HepG2 (cell line): ENCODE results near the gene VAMP4. TPM values are rescaled to one million over a fixed set of nuclear protein-coding genes. Genes with fewer than 3 reads are reported as not detected.

Source experiments
- ATAC-seq: fragments of 200-7000 bp; cut with Tn5 transposase; 3 replicates; pipeline ENCODE4 v1.9.1; 2020; ENCODE audit warnings: mild to moderate bottlenecking, moderate library complexity
- BruUV-seq: library from RNA; stranded (reverse); fragments of 400-500 nt; replicated peaks from 2 replicates; lab custom pipeline; 2021; lab: Mats Ljungman, UMichigan
- CTCF ChIA-PET: fragments of 300-600 bp; formaldehyde crosslinking; extraction: SDS; loops from one replicate; lab custom pipeline; 2021; ENCODE audit warnings: low total read pairs, inconsistent platforms, low intra/inter-chr PET ratio; lab: Yijun Ruan, JAX
- POLR2A ChIA-PET: fragments of 350-600 bp; sonication (Branson Sonifier 250); formaldehyde crosslinking; loops from one replicate; lab custom pipeline; 2020; ENCODE audit warnings: antibody characterized with exemption, inconsistent platforms; lab: Yijun Ruan, JAX
- DNase-seq: peaks from one replicate; pipeline ENCODE4 v3.0.0-alpha.2; 2015; ENCODE audit warnings: low spot score
- FAIRE-seq: peaks from 3 replicates; lab custom pipeline; 2011; peaks lifted over from hg19 to GRCh38; lab: Jason Lieb, UNC
- H2AFZ ChIP-seq: one replicate; pipeline ENCODE4 v1.6.1; 2011; ENCODE audit warnings: low read length, inconsistent platforms
- H3K27ac ChIP-seq: fragments of 300-600 bp; 3 replicates; pipeline ENCODE4 v1.8.0; 2011; ENCODE audit warnings: mixed run types, mild to moderate bottlenecking, mixed read lengths, low read length, inconsistent platforms; ENCODE audit not compliant: insufficient read depth; ENCODE audit errors: extremely low read length
- H3K27me3 ChIP-seq, 2 experiments: fragments of 200-600 bp in 1 of 2; 2 replicates in 1 of 2; 3 replicates in 1 of 2; pipeline versions ENCODE4 v1.6.0 to v1.8.0; 2011; ENCODE audit warnings: low read length in 2 of 2, mild to moderate bottlenecking in 2 of 2, moderate library complexity in 2 of 2, inconsistent platforms in 1 of 2; ENCODE audit not compliant: insufficient read depth in 2 of 2, control insufficient read depth in 1 of 2
- H3K36me3 ChIP-seq, 2 experiments: fragments of 200-600 bp in 1 of 2; replicated peaks in 1 of 2; 2 replicates in 1 of 2; 3 replicates in 1 of 2; pipeline versions ENCODE4 v1.5.1 to v1.8.0; 2011; ENCODE audit warnings: low read length in 2 of 2, inconsistent platforms in 1 of 2; ENCODE audit not compliant: insufficient read depth in 2 of 2, control insufficient read depth in 1 of 2
- H3K4me1 ChIP-seq: 2 replicates; pipeline ENCODE4 v1.5.1; 2012; ENCODE audit warnings: low read length, inconsistent platforms; ENCODE audit not compliant: insufficient read depth
- H3K4me2 ChIP-seq: 2 replicates; pipeline ENCODE4 v1.6.0; 2011; ENCODE audit warnings: low read depth, low read length, inconsistent platforms
- H3K4me3 ChIP-seq, 3 experiments: fragments of 200-600 bp in 1 of 3; sonication (generic), shearing (Covaris generic) in 1 of 3; replicated peaks in 1 of 3; 2 replicates each; pipeline ENCODE4 v1.5.1; 2011 to 2016; ENCODE audit warnings: low read length in 3 of 3, inconsistent platforms in 2 of 3, low read depth in 2 of 3, mild to moderate bottlenecking in 2 of 3, control low read depth in 1 of 3, mixed read lengths in 1 of 3; ENCODE audit not compliant: insufficient read depth in 1 of 3
- H3K79me2 ChIP-seq: one replicate; pipeline ENCODE4 v1.6.1; 2011; ENCODE audit warnings: low read length, inconsistent platforms; ENCODE audit not compliant: insufficient read depth
- H3K9ac ChIP-seq: 2 replicates; pipeline ENCODE4 v1.6.0; 2011; ENCODE audit warnings: mild to moderate bottlenecking, low read depth, low read length, inconsistent platforms; ENCODE audit not compliant: insufficient read depth
- H3K9me3 ChIP-seq: 2 replicates; pipeline ENCODE4 v1.5.1; 2012; ENCODE audit warnings: mild to moderate bottlenecking, low read length
- H4K20me1 ChIP-seq: 2 replicates; pipeline ENCODE4 v1.6.0; 2011; ENCODE audit warnings: inconsistent platforms, mild to moderate bottlenecking, low read length, moderate library complexity; ENCODE audit not compliant: insufficient read depth
- ATF1 ChIP-seq: IDR thresholded peaks from 2 replicates; pipeline ENCODE4 v1.6.1; 2016; ENCODE audit warnings: mild to moderate bottlenecking, control low read depth
- ELF3 ChIP-seq: IDR thresholded peaks from 2 replicates; pipeline ENCODE4 v1.6.1; 2016; ENCODE audit warnings: missing genetic modification reagents, missing compliant biosample characterization
- HNRNPUL1 ChIP-seq: fragments of 200-400 bp; formaldehyde crosslinking; IDR thresholded peaks from 2 replicates; pipeline ENCODE4 v1.6.1; 2017; ENCODE audit warnings: low read depth, mild to moderate bottlenecking, low read length, moderate library complexity
- MTA1 ChIP-seq: sonication (generic); formaldehyde crosslinking; IDR thresholded peaks from 2 replicates; pipeline ENCODE4 v1.4.0; 2020; ENCODE audit warnings: missing genetic modification reagents, mild to moderate bottlenecking, borderline replicate concordance
- PAXIP1 ChIP-seq: sonication (generic); formaldehyde crosslinking; conservative IDR thresholded peaks from 2 replicates; pipeline ENCODE4 v1.4.0; 2020; ENCODE audit warnings: mild to moderate bottlenecking, missing genetic modification reagents, moderate library complexity
- RARA ChIP-seq: IDR thresholded peaks from 2 replicates; pipeline ENCODE4 v1.6.1; 2016; ENCODE audit warnings: missing genetic modification reagents, missing compliant biosample characterization
- SUZ12 ChIP-seq: fragments of 150-350 bp; IDR thresholded peaks from 2 replicates; pipeline ENCODE4 v1.6.1; 2014; ENCODE audit warnings: low read depth, low read length
- TAF15 ChIP-seq: fragments of 200-400 bp; formaldehyde crosslinking; IDR thresholded peaks from one replicate; pipeline ENCODE4 v1.6.1; 2018; ENCODE audit warnings: mild to moderate bottlenecking, low read depth, low read length; ENCODE audit not compliant: poor library complexity, severe bottlenecking
- TBP ChIP-seq: sonication (generic); formaldehyde crosslinking; IDR thresholded peaks from 2 replicates; pipeline ENCODE4 v1.5.0; 2020; ENCODE audit warnings: missing genetic modification reagents
- U2AF1 ChIP-seq: fragments of 200-400 bp; formaldehyde crosslinking; optimal IDR thresholded peaks from 2 replicates; pipeline ENCODE3; 2017; ENCODE audit warnings: mild to moderate bottlenecking, low read depth, low read length
- XRCC5 ChIP-seq: fragments of 200-400 bp; formaldehyde crosslinking; optimal IDR thresholded peaks from 2 replicates; pipeline ENCODE3; 2017; ENCODE audit warnings: mild to moderate bottlenecking, low read length
- ZKSCAN1 ChIP-seq: fragments of 150-350 bp; IDR thresholded peaks from 2 replicates; pipeline ENCODE4 v1.6.1; 2014; ENCODE audit warnings: low read length
- ZNF235 ChIP-seq: sonication (generic); formaldehyde crosslinking; IDR thresholded peaks from 2 replicates; pipeline ENCODE4 v1.8.1; 2023; ENCODE audit warnings: mild to moderate bottlenecking, missing genetic modification reagents, borderline replicate concordance
- ZNF367 ChIP-seq: sonication (generic); formaldehyde crosslinking; IDR thresholded peaks from 2 replicates; pipeline ENCODE4 v1.4.0; 2020; ENCODE audit warnings: missing genetic modification reagents, borderline replicate concordance
- ZNF44 ChIP-seq: sonication (generic); formaldehyde crosslinking; IDR thresholded peaks from 2 replicates; pipeline ENCODE4 v1.5.1; 2020; ENCODE audit warnings: mild to moderate bottlenecking, missing genetic modification reagents
- ZNF557 ChIP-seq: sonication (generic); formaldehyde crosslinking; IDR thresholded peaks from 2 replicates; pipeline ENCODE4 v1.4.0; 2020; ENCODE audit warnings: missing genetic modification reagents
- WGBS: methylation state at CpG from one replicate; pipeline ENCODE4 v1.1.6; 2017; ENCODE audit warnings: low lambda C conversion rate; 5-methylcytosine and 5-hydroxymethylcytosine counted together
- in situ Hi-C: cut with HindIII; loops from 2 replicates; pipeline ENCODE4 v1.10.0; 2017; ENCODE audit warnings: low pct_unique_long_range_greater_than_20kb; ENCODE audit not compliant: extremely low pct_ligation_motif_present
- intact Hi-C: fragments of 100-400 bp; cut with micrococcal nuclease; formaldehyde crosslinking; loops from one replicate; pipeline ENCODE4 v1.10.0; 2022; ENCODE audit not compliant: unreplicated experiment
- polyA plus RNA-seq, 8 experiments: library from polyadenylated mRNA; depleted of rRNA in 3 of 8; stranded (reverse) in 7 of 8; unstranded in 1 of 8; fragments of >200 nt; fragmentation: Illumina TruSeq in 4 of 8; extraction: Trizol in 4 of 8; gene quantifications; 2 replicates each; pipeline versions ENCODE4 v1.2.1 to v1.2.3, GENCODE V29; 2011 to 2016; ENCODE audit warnings: low read depth in 4 of 8, missing spikeins in 1 of 8, mixed read lengths in 1 of 8; ENCODE audit not compliant: insufficient read depth in 1 of 8
- total RNA-seq, 5 experiments: library from RNA; depleted of rRNA; stranded (reverse); fragments of >200 nt; fragmentation: Illumina TruSeq; extraction: Trizol; gene quantifications; 2 replicates each; pipeline ENCODE4 v1.2.3, GENCODE V29; 2016; ENCODE audit warnings: low read depth in 1 of 5

The VAMP4 gene
- total and polyA plus RNA-seq, 2 of the 13 experiments (the other 11 are each of a cell fraction or from before 2014, with no cell fraction given), result 1.4 to 2.0 TPM

DNA sequence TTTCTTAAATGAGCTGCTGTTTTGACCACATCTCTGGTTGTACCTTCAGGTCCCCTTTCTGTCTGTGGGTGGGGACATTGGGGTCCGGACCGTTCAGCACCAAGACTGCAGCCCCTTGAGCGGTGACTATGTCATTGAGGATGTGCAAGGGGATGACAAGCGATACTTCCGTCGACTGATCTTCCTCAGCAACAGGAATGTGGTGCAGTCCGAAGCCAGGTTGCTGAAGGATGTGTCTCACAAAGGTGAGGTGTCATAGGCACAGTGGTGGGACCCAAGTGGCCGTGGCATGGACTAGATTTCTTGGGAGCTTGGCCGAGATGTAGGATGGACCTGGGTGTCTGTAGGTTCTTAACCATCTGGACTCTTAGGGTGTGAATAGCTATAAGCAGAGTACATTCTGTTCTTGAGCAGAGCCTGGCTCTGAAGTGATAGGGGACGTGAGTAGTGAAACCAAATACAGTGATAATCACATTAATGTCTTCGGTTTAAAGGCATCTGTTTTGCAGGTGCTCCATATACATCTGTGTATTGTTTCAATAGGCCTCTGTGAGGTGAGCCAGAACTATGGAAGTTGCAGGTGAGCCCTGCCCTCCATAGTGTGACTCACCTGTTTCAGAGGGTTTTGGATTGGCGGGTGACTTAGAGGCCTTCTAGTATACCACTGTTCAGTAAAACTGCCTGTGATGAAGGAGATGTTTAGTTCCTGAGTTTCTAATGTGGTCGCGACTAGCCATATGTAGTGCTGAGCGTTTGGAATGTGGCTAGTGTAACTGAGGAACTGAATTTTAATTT, 46.0 kb upstream of the VAMP4 start:
- Histone ChIP-seq H2AFZ (no peak overlapping the region), H3K27ac (no peak overlapping the region), H3K4me2 (no peak overlapping the region), H3K9ac (no peak overlapping the region), H3K4me1 (peaks cover 20% of the 10 kb centered on the region), H3K36me3 (peaks cover 35 to 88% of the 10 kb centered on the region in 2 experiments), H3K27me3 (no peaks in the 10 kb centered on the region), H4K20me1 (no peaks in the 10 kb centered on the region), H3K9me3 (no peaks in the 10 kb centered on the region), H3K79me2 (peaks cover 13% of the 10 kb centered on the region), H3K4me3 (no peak overlapping the region)
- BruUV-seq, result no TSS peak
- CTCF ChIA-PET, result no interaction called here
- no peak for DNase-seq
- ATAC-seq, result no peak
- TF ChIP-seq ZNF44 (CRISPR knock-in tag) (no peak), TBP (CRISPR knock-in tag) (no peak), ZKSCAN1 (no peak), ZNF367 (CRISPR knock-in tag) (no peak)
- in situ Hi-C loops (no loop called here), intact Hi-C loops (loop anchor here (10.0 kb wide), 1 partner anchor 143 kb away; no protein-coding TSS in a partner anchor)
- no peak for FAIRE-seq
- WGBS, result 97% methylated on average over 14 of the region's 15 CpGs
- POLR2A ChIA-PET, result no interaction called here

DNA sequence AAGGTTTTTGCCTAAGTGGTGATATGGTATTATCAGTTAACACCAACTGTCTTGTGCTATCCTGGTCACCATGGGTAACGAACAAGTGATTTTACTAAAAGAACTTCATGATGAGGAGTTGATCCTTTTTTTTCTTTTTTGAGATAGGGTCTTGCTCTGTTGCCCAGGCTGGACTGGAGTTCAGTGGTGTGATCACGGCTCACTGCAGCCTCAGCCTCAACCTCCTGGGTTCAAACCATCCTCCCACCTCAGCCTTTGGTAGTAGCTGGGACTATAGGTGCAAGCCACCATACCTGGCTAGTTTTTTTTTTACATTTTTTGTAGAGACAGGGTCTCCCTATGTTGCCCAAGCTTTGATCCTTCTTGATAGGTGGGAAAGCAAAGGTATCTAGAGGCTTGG, 44.7 kb upstream of the VAMP4 start:
- Histone ChIP-seq H3K4me3 (no peak overlapping the region), H3K4me2 (no peak overlapping the region), H3K27ac (no peak overlapping the region), H4K20me1 (no peaks in the 10 kb centered on the region), H3K9me3 (no peaks in the 10 kb centered on the region), H3K9ac (no peak overlapping the region), H2AFZ (no peak overlapping the region), H3K79me2 (peaks cover 25% of the 10 kb centered on the region), H3K36me3 (peaks cover 30 to 75% of the 10 kb centered on the region in 2 experiments), H3K4me1 (peaks cover 28% of the 10 kb centered on the region), H3K27me3 (no peaks in the 10 kb centered on the region; a peak in 1 of 5 replicates)
- DNase-seq, result no peak
- WGBS, result 95% methylated on average over 2 of the region's 2 CpGs
- intact Hi-C loops, result loop anchor here (10.0 kb wide), 1 partner anchor 142 kb away; no protein-coding TSS in a partner anchor
- no TSS peak for BruUV-seq
- in situ Hi-C loops, result no loop called here
- no peak for ATAC-seq
- POLR2A ChIA-PET, result no interaction called here
- CTCF ChIA-PET, result no interaction called here
- FAIRE-seq, result no peak
- TF ChIP-seq U2AF1 (no peak), HNRNPUL1 (no peak), ATF1 (no peak), ELF3 (CRISPR knock-in tag) (no peak), ZNF367 (CRISPR knock-in tag) (no peak), XRCC5 (no peak), TAF15 (no peak), ZNF557 (no peak), MTA1 (CRISPR knock-in tag) (no peak), PAXIP1 (no peak), RARA (CRISPR knock-in tag) (no peak), ZNF235 (CRISPR knock-in tag) (no peak), SUZ12 (no peak)
